HepG2 (cell line): Measurements from ENCODE around the gene FMNL2. TPM values are rescaled to one million over a fixed set of nuclear protein-coding genes. Genes with fewer than 3 reads are reported as not detected.

Experiments used
- AFF4 ChIP-seq: sonication (generic); formaldehyde crosslinking; IDR thresholded peaks from 2 replicates; pipeline ENCODE4 v1.4.0; 2020; ENCODE audit warnings: missing genetic modification reagents
- BHLHE40 ChIP-seq: IDR thresholded peaks from 2 replicates; pipeline ENCODE4 v1.6.1; 2011; ENCODE audit warnings: low read length, improper control_type of control experiment
- BRCA1 ChIP-seq: sonication (generic); formaldehyde crosslinking; IDR thresholded peaks from 2 replicates; pipeline ENCODE4 v1.4.0; 2020; ENCODE audit warnings: missing genetic modification reagents
- MIXL1 ChIP-seq: IDR thresholded peaks from 2 replicates; pipeline ENCODE4 v1.6.1; 2016
- ZFX ChIP-seq: sonication (generic); formaldehyde crosslinking; IDR thresholded peaks from 2 replicates; pipeline ENCODE4 v1.4.0; 2020; ENCODE audit warnings: mild to moderate bottlenecking, low read depth, missing genetic modification reagents, moderate library complexity
- ZSCAN12 ChIP-seq: sonication (generic); formaldehyde crosslinking; IDR thresholded peaks from 2 replicates; pipeline ENCODE4 v1.9.0; 2021; ENCODE audit warnings: mild to moderate bottlenecking, missing genetic modification reagents
- polyA plus RNA-seq, 8 experiments: library from polyadenylated mRNA; depleted of rRNA in 3 of 8; stranded (reverse) in 7 of 8; unstranded in 1 of 8; fragments of >200 nt; fragmentation: Illumina TruSeq in 4 of 8; extraction: Trizol in 4 of 8; gene quantifications; 2 replicates each; pipeline versions ENCODE4 v1.2.1 to v1.2.3, GENCODE V29; 2011 to 2016; ENCODE audit warnings: low read depth in 4 of 8, missing spikeins in 1 of 8, mixed read lengths in 1 of 8; ENCODE audit not compliant: insufficient read depth in 1 of 8
- total RNA-seq, 5 experiments: library from RNA; depleted of rRNA; stranded (reverse); fragments of >200 nt; fragmentation: Illumina TruSeq; extraction: Trizol; gene quantifications; 2 replicates each; pipeline ENCODE4 v1.2.3, GENCODE V29; 2016; ENCODE audit warnings: low read depth in 1 of 5
- TF ChIP-seq, protein P1 (sequence below), 2 experiments: IDR thresholded peaks; 2 replicates each; pipeline ENCODE4 v1.6.1; 2011 to 2012; ENCODE audit warnings: low read length in 2 of 2, borderline replicate concordance in 1 of 2, low read depth in 1 of 2, mild to moderate bottlenecking in 1 of 2, moderate library complexity in 1 of 2
- TF ChIP-seq, protein P2 (sequence below): sonication (generic); formaldehyde crosslinking; IDR thresholded peaks from 2 replicates; pipeline ENCODE4 v1.8.1; 2023; ENCODE audit warnings: missing genetic modification reagents, inconsistent platforms, borderline replicate concordance
- TF ChIP-seq, protein P3 (sequence below): sonication (generic); formaldehyde crosslinking; IDR thresholded peaks from 2 replicates; pipeline ENCODE4 v1.4.0; 2020; ENCODE audit warnings: low read depth, mild to moderate bottlenecking, missing genetic modification reagents
- TF ChIP-seq, protein P4 (sequence below): sonication (generic); formaldehyde crosslinking; IDR thresholded peaks from 2 replicates; pipeline ENCODE4 v1.4.0; 2020; ENCODE audit warnings: missing genetic modification reagents
- TF ChIP-seq, protein P5 (sequence below): sonication (generic); formaldehyde crosslinking; IDR thresholded peaks from 2 replicates; pipeline ENCODE4 v1.4.0; 2020; ENCODE audit warnings: mild to moderate bottlenecking, missing genetic modification reagents, borderline replicate concordance
- TF ChIP-seq, protein P6 (sequence below): IDR thresholded peaks from 2 replicates; pipeline ENCODE4 v1.6.1; 2016

Gene FMNL2
- total and polyA plus RNA-seq, 2 of the 13 experiments (the other 11 are each of a cell fraction or from before 2014, with no cell fraction given): 66.5 to 67.7 TPM

DNA sequence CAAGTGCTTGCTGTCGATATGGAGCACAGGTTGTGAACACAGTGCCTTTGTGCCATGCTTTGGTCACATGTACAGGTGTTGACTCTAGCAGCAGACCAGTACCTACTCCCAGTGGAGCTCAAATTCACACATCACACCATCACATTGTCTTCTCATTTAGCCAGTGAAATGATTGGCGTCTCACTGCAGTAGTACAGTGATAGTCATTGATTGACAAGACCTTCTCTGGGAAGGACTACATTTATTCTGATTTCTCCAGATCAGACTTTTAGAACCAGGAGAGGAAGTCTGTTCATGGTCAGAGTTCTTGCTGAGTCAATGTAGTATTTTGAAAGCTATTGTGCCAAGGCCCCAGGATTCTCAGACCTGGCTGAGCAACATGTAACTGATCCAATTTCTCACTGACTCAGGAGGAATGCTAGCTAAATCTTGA is 75.2 kb downstream of the FMNL2 start (continued):
- TF ChIP-seq, protein P1, sequence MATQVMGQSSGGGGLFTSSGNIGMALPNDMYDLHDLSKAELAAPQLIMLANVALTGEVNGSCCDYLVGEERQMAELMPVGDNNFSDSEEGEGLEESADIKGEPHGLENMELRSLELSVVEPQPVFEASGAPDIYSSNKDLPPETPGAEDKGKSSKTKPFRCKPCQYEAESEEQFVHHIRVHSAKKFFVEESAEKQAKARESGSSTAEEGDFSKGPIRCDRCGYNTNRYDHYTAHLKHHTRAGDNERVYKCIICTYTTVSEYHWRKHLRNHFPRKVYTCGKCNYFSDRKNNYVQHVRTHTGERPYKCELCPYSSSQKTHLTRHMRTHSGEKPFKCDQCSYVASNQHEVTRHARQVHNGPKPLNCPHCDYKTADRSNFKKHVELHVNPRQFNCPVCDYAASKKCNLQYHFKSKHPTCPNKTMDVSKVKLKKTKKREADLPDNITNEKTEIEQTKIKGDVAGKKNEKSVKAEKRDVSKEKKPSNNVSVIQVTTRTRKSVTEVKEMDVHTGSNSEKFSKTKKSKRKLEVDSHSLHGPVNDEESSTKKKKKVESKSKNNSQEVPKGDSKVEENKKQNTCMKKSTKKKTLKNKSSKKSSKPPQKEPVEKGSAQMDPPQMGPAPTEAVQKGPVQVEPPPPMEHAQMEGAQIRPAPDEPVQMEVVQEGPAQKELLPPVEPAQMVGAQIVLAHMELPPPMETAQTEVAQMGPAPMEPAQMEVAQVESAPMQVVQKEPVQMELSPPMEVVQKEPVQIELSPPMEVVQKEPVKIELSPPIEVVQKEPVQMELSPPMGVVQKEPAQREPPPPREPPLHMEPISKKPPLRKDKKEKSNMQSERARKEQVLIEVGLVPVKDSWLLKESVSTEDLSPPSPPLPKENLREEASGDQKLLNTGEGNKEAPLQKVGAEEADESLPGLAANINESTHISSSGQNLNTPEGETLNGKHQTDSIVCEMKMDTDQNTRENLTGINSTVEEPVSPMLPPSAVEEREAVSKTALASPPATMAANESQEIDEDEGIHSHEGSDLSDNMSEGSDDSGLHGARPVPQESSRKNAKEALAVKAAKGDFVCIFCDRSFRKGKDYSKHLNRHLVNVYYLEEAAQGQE (IDR thresholded peaks at IDR 0.05; ENCODE audit: borderline replicate concordance in 1 of 2, low read depth in 1 of 2, low read length in 2 of 2): peak in 1 of 2 experiments; percentile 64; a peak in 1 of 4 replicates
- TF ChIP-seq ZFX (CRISPR knock-in tag) (peak; percentile 72), ZSCAN12 (CRISPR knock-in tag) (no peak), AFF4 (CRISPR knock-in tag) (peak; percentile 66; the same call in 1 of the 2 replicates), BHLHE40 (peak; percentile 87), MIXL1 (CRISPR knock-in tag) (peak; percentile 91), BRCA1 (CRISPR knock-in tag) (no peak)
- TF ChIP-seq, protein P2, sequence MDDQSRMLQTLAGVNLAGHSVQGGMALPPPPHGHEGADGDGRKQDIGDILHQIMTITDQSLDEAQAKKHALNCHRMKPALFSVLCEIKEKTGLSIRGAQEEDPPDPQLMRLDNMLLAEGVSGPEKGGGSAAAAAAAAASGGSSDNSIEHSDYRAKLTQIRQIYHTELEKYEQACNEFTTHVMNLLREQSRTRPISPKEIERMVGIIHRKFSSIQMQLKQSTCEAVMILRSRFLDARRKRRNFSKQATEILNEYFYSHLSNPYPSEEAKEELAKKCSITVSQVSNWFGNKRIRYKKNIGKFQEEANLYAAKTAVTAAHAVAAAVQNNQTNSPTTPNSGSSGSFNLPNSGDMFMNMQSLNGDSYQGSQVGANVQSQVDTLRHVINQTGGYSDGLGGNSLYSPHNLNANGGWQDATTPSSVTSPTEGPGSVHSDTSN: no peak
- TF ChIP-seq, protein P3, sequence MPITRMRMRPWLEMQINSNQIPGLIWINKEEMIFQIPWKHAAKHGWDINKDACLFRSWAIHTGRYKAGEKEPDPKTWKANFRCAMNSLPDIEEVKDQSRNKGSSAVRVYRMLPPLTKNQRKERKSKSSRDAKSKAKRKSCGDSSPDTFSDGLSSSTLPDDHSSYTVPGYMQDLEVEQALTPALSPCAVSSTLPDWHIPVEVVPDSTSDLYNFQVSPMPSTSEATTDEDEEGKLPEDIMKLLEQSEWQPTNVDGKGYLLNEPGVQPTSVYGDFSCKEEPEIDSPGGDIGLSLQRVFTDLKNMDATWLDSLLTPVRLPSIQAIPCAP (CRISPR knock-in tag): 0 out of 2 replicates have a peak, but pooled peaks have one; percentile 57
- TF ChIP-seq, protein P4, sequence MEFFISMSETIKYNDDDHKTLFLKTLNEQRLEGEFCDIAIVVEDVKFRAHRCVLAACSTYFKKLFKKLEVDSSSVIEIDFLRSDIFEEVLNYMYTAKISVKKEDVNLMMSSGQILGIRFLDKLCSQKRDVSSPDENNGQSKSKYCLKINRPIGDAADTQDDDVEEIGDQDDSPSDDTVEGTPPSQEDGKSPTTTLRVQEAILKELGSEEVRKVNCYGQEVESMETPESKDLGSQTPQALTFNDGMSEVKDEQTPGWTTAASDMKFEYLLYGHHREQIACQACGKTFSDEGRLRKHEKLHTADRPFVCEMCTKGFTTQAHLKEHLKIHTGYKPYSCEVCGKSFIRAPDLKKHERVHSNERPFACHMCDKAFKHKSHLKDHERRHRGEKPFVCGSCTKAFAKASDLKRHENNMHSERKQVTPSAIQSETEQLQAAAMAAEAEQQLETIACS (CRISPR knock-in tag): no peak
- TF ChIP-seq, protein P5, sequence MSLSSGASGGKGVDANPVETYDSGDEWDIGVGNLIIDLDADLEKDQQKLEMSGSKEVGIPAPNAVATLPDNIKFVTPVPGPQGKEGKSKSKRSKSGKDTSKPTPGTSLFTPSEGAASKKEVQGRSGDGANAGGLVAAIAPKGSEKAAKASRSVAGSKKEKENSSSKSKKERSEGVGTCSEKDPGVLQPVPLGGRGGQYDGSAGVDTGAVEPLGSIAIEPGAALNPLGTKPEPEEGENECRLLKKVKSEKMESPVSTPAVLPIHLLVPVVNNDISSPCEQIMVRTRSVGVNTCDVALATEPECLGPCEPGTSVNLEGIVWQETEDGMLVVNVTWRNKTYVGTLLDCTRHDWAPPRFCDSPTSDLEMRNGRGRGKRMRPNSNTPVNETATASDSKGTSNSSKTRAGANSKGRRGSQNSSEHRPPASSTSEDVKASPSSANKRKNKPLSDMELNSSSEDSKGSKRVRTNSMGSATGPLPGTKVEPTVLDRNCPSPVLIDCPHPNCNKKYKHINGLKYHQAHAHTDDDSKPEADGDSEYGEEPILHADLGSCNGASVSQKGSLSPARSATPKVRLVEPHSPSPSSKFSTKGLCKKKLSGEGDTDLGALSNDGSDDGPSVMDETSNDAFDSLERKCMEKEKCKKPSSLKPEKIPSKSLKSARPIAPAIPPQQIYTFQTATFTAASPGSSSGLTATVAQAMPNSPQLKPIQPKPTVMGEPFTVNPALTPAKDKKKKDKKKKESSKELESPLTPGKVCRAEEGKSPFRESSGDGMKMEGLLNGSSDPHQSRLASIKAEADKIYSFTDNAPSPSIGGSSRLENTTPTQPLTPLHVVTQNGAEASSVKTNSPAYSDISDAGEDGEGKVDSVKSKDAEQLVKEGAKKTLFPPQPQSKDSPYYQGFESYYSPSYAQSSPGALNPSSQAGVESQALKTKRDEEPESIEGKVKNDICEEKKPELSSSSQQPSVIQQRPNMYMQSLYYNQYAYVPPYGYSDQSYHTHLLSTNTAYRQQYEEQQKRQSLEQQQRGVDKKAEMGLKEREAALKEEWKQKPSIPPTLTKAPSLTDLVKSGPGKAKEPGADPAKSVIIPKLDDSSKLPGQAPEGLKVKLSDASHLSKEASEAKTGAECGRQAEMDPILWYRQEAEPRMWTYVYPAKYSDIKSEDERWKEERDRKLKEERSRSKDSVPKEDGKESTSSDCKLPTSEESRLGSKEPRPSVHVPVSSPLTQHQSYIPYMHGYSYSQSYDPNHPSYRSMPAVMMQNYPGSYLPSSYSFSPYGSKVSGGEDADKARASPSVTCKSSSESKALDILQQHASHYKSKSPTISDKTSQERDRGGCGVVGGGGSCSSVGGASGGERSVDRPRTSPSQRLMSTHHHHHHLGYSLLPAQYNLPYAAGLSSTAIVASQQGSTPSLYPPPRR (CRISPR knock-in tag): peak; percentile 92
- TF ChIP-seq, protein P6, sequence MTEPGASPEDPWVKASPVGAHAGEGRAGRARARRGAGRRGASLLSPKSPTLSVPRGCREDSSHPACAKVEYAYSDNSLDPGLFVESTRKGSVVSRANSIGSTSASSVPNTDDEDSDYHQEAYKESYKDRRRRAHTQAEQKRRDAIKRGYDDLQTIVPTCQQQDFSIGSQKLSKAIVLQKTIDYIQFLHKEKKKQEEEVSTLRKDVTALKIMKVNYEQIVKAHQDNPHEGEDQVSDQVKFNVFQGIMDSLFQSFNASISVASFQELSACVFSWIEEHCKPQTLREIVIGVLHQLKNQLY (CRISPR knock-in tag): peak; percentile 100
